GM12892 (cell line): Measurements from ENCODE around the gene AEN.
A peak's percentile ranks its signal among the peaks of the same experiment; 100 is the strongest.

Source experiments
- DNase-seq: peaks from one replicate; pipeline ENCODE4 v3.0.0; 2011; ENCODE audit not compliant: insufficient read length
- FAIRE-seq: peaks from 2 replicates; lab custom pipeline; 2011; peaks lifted over from hg19 to GRCh38; lab: Jason Lieb, UNC
- POLR2A ChIP-seq: IDR thresholded peaks from 2 replicates; pipeline ENCODE4 v1.6.1; 2011; ENCODE audit warnings: low read depth, low read length, control low read depth
- POLR2AphosphoS5 ChIP-seq: IDR thresholded peaks from 2 replicates; pipeline ENCODE4 v1.6.1; 2011; ENCODE audit warnings: low read depth, low read length, control low read depth
- TAF1 ChIP-seq: IDR thresholded peaks from 2 replicates; pipeline ENCODE4 v1.6.1; 2011; ENCODE audit warnings: low read depth, mild to moderate bottlenecking, control low read depth, low read length, borderline replicate concordance

The AEN gene

GRCh38 chr15:88655103-88655553 lies 34.0 kb downstream of the AEN start:
- DNase-seq: no peak
- TF ChIP-seq POLR2A (no peak), POLR2AphosphoS5 (no peak), TAF1 (no peak)
- FAIRE-seq: no peak

- no peak for FAIRE-seq
- TF ChIP-seq TAF1 (no peak), POLR2A (no peak), POLR2AphosphoS5 (no peak)
- no peak for DNase-seq
Measured at GRCh38 chr15:88655800-88656488, 34.8 kb downstream of the AEN start.

GRCh38 chr15:88656760-88657221 lies 35.7 kb downstream of the AEN start:
- DNase-seq: peak; percentile 74
- peak; percentile 92 for FAIRE-seq
- no peak for TF ChIP-seq POLR2A
- no peak for TF ChIP-seq TAF1
- peak; percentile 27; the same call in 1 of the 2 replicates for TF ChIP-seq POLR2AphosphoS5

- DNase-seq (no peak), FAIRE-seq (peak; percentile 62)
- TF ChIP-seq POLR2AphosphoS5: no peak
- no peak for TF ChIP-seq TAF1
- TF ChIP-seq POLR2A: no peak
Measured at GRCh38 chr15:88657326-88658069, 36.4 kb downstream of the AEN start.

- no peak for DNase-seq
- TF ChIP-seq TAF1: no peak
- TF ChIP-seq POLR2AphosphoS5: no peak
- TF ChIP-seq POLR2A: no peak
- no peak for FAIRE-seq
Measured at GRCh38 chr15:88658070-88658965, 37.2 kb downstream of the AEN start.

GRCh38 chr15:88658972-88659931 lies 38.1 kb downstream of the AEN start:
- no peak for FAIRE-seq
- TF ChIP-seq TAF1 (no peak), POLR2A (no peak), POLR2AphosphoS5 (no peak)
- no peak for DNase-seq

- FAIRE-seq (no peak), DNase-seq (no peak)
- no peak for TF ChIP-seq POLR2AphosphoS5
Measured at GRCh38 chr15:88661041-88661700, 40.0 kb downstream of the AEN start.

- DNase-seq (no peak), FAIRE-seq (no peak)
- TF ChIP-seq POLR2AphosphoS5: no peak
- TF ChIP-seq POLR2A: no peak
- TF ChIP-seq TAF1: no peak
Measured at GRCh38 chr15:88661761-88662556, 40.8 kb downstream of the AEN start.

- FAIRE-seq: no peak
- TF ChIP-seq POLR2AphosphoS5 (no peak), POLR2A (no peak), TAF1 (no peak)
- no peak for DNase-seq
Measured at GRCh38 chr15:88663141-88663621, 42.0 kb downstream of the AEN start.
